AG04449 (cell line): ENCODE results near the gene SIGLEC15.

ENCODE experiments used
- CTCF ChIA-PET: fragments of 350-600 bp; formaldehyde crosslinking; extraction: SDS; loops from one replicate; lab custom pipeline; 2021; ENCODE audit warnings: antibody characterized with exemption; lab: Yijun Ruan, JAX
- POLR2A ChIA-PET: fragments of 400-600, 350-600 bp; formaldehyde crosslinking; extraction: SDS; loops from one replicate; lab custom pipeline; 2020; ENCODE audit warnings: antibody characterized with exemption, inconsistent platforms; lab: Yijun Ruan, JAX
- DNase-seq: peaks from one replicate; pipeline ENCODE4 v3.0.0-alpha.2; 2010; ENCODE audit warnings: low read depth, low spot score
- H3K4me3 ChIP-seq: 2 replicates; pipeline ENCODE4 v1.5.1; 2011; ENCODE audit warnings: low read depth, mild to moderate bottlenecking, control low read depth, low read length
- TF ChIP-seq, protein P1 (sequence below): IDR thresholded peaks from one replicate; pipeline ENCODE4 v1.5.1; 2011; ENCODE audit warnings: mild to moderate bottlenecking, moderate library complexity, low read length, control low read depth, inconsistent platforms; ENCODE audit not compliant: insufficient read depth; ENCODE audit errors: missing control alignments

Gene SIGLEC15

DNA sequence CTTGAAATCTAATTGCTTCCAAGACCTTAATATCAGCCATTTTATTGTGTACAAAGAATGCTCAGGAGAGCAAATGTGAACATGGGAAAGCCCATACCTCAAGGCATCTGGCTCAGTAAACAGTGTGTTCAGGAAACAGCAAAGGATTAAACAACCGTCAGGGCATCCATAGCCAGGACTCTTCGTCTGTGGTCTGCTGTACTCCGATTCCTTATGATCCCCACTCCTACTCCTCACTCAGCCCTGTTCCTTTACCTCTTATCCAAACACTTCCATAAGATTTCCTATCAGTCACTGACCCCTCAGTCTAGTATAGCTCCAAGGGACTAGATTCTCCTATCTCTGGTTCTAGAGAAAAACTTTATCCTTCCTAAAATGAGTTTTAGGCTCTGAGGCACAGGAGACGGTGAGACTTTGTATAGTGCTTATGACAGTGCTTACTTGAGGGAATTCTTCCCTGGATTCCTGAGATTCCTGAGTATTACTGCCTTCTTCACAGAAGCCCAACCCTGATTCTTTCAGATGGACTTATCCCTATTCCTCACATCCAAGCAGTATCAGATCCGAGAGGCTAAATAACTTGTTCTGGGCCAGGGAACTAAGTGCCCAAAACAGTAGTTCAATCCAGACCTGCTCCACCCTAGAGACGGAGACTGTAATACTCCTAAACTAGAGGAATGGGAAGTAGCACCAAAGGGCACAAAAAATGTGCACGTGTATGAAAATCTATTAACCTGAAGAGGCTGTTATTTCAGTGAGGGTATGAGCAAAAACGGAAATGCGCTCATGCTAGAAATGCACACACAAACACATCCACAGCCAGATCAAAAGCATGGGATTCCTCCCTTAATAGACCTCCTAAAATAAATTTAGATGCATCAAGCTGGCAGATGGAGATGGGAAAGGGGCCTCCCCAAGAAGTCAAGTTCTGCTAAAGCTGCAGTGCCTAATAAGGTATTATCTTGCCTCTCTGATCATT, 42.1 kb upstream of the SIGLEC15 start:
- CTCF ChIA-PET = no interaction called here
- POLR2A ChIA-PET = interaction anchor here (0.9 to 2.7 kb wide), 2 partner anchors 9 to 19 kb away, joined by 3 to 9 read pairs; no protein-coding TSS in a partner anchor
- H3K4me3 ChIP-seq = no peak overlapping the region
- DNase-seq = peak; percentile 59
- TF ChIP-seq, protein P1, sequence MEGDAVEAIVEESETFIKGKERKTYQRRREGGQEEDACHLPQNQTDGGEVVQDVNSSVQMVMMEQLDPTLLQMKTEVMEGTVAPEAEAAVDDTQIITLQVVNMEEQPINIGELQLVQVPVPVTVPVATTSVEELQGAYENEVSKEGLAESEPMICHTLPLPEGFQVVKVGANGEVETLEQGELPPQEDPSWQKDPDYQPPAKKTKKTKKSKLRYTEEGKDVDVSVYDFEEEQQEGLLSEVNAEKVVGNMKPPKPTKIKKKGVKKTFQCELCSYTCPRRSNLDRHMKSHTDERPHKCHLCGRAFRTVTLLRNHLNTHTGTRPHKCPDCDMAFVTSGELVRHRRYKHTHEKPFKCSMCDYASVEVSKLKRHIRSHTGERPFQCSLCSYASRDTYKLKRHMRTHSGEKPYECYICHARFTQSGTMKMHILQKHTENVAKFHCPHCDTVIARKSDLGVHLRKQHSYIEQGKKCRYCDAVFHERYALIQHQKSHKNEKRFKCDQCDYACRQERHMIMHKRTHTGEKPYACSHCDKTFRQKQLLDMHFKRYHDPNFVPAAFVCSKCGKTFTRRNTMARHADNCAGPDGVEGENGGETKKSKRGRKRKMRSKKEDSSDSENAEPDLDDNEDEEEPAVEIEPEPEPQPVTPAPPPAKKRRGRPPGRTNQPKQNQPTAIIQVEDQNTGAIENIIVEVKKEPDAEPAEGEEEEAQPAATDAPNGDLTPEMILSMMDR = no peak

DNA sequence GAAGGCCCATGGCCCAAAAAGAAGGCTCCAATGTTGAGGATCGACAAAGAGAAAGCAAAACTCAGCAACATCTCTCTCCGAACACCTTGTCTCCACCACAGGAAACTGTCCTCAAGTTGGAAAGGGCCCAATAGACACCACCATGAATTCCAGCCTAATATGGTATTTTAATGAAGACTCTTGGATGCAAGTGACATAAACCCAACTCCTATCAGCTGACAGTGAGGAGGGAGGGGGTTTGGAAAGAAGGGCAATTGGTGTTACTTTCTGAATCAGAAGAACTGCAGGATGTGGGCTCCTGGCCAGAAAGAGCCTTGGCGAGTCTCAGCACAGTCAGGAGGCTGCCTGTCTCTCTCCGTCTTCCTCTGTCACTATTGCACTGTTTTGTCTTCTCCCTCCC, 40.3 kb upstream of the SIGLEC15 start:
- TF ChIP-seq, protein P1 = no peak
- CTCF ChIA-PET = no interaction called here
- POLR2A ChIA-PET = interaction anchor here (2.7 kb wide), 1 partner anchor 17 kb away, joined by 9 read pairs; no protein-coding TSS in a partner anchor
- DNase-seq = no peak
- no peak overlapping the region for H3K4me3 ChIP-seq

DNA sequence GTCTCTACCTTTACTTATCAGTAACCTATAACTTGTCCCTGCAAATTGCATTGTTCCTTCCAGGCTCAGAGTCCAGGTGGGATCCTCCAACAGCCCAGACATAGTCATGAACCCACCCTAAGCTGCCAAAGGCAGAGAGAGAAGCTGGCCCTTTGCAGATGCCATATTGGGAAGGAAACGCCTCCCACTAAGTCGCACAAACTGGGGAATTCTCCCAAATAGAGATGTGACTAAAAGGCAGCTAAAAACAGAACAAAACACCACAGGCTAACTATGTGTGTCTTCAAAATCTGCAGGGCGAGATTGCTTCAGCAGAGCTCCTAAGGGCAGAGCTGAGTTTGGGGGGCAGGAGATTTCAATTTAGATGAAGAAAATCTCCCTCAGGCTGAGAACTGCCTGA, 38.5 kb upstream of the SIGLEC15 start:
- TF ChIP-seq, protein P1 = no peak
- no peak for DNase-seq
- H3K4me3 ChIP-seq = no peak overlapping the region
- ChIA-PET CTCF (interaction anchor here (1.2 to 1.9 kb wide), 4 partner anchors 12 to 92 kb away, joined by 3 to 7 read pairs (median 5); partner anchors contain the start of gene SLC14A1), POLR2A (interaction anchor here (0.6 to 1.5 kb wide), 2 partner anchors 11 to 13 kb away, joined by 3 to 10 read pairs; no protein-coding TSS in a partner anchor)

DNA sequence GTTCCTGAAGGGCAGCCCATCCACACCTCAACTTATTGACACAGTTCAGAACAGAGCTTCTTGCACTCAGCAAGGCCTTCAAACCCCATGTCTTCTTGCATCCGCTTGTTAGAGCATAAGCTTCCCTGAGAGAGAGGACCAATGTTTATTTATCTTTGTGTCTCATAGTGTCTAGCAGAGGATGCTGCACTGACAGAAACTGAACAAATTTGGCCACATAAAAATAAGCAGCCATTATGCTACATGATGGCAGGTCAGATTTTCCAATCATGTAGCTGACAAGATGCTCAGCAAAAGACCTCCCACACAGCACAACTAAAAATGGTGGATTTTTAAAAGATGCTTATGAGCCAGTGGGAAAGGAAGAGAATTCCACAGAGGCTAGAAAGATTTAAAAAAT, 38.1 kb upstream of the SIGLEC15 start:
- TF ChIP-seq, protein P1 = no peak
- ChIA-PET CTCF (interaction anchor here (1.2 to 1.9 kb wide), 4 partner anchors 12 to 92 kb away, joined by 3 to 7 read pairs (median 5); partner anchors contain the start of gene SLC14A1), POLR2A (interaction anchor here (1.5 kb wide), 1 partner anchor 13 kb away, joined by 10 read pairs; no protein-coding TSS in a partner anchor)
- no peak overlapping the region for H3K4me3 ChIP-seq
- no peak for DNase-seq

DNA sequence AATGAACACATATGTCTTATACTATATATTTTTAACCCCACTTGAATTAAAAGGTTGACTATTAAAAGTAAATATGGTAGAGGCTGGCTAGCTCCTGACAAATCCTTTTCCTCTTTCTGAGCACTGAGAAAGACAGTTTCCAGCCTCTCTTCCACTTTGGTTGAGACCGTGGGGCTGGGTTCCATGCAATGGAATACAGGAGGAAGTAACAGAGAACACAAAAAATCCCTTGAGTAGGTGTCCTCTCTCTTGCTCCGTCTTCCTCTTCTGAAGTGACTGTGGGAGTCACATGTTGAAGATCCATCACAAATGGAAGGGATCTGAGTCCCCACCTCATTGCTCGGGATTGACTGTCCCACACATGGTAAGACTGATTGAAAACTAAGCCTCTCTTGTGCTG, 36.6 kb upstream of the SIGLEC15 start:
- TF ChIP-seq, protein P1 = no peak
- no peak for DNase-seq
- POLR2A ChIA-PET = no interaction called here
- H3K4me3 ChIP-seq = no peak overlapping the region
- CTCF ChIA-PET = interaction anchor here (0.8 to 1.5 kb wide), 2 partner anchors 13 to 20 kb away, joined by 3 to 4 read pairs; no protein-coding TSS in a partner anchor
